Fibroblast of pulmonary artery (primary cell): ENCODE results near the gene SLCO3A1.

Experiments used
- DNase-seq: peaks from one replicate; pipeline ENCODE4 v3.0.0-alpha.2; 2010; ENCODE audit warnings: low read depth
- H3K4me3 ChIP-seq: replicated peaks from 2 replicates; pipeline ENCODE4 v1.5.1; 2011; ENCODE audit warnings: low read depth, mild to moderate bottlenecking, control low read depth, low read length, moderate library complexity
- CTCF ChIP-seq: IDR thresholded peaks from 2 replicates; pipeline ENCODE4 v1.5.1; 2011; ENCODE audit warnings: mild to moderate bottlenecking, control low read depth, low read length, inconsistent platforms; ENCODE audit errors: missing control alignments

Gene SLCO3A1

DNA sequence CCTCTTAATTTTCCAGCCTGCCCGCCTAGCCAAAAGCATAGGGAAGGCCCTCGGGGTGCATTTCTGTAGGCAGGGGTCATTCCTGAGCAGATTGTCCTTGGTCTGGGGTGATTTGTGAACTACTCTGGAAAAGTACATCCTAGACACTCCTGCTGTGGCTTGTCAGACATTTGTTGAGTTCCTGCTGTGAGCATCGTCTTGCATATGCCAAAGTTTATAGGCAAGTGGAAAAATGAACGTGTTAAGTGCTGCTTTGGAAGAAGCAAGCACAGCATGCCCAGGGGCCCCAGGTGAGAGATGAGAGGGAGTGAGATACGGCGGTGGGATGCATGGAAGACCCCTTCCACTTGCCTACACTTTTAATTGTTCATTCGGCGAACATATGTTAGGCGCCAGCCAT lies 302.4 kb downstream of the SLCO3A1 start:
- DNase-seq: no peak
- no peak overlapping the region for H3K4me3 ChIP-seq
- no peak for TF ChIP-seq CTCF

DNA sequence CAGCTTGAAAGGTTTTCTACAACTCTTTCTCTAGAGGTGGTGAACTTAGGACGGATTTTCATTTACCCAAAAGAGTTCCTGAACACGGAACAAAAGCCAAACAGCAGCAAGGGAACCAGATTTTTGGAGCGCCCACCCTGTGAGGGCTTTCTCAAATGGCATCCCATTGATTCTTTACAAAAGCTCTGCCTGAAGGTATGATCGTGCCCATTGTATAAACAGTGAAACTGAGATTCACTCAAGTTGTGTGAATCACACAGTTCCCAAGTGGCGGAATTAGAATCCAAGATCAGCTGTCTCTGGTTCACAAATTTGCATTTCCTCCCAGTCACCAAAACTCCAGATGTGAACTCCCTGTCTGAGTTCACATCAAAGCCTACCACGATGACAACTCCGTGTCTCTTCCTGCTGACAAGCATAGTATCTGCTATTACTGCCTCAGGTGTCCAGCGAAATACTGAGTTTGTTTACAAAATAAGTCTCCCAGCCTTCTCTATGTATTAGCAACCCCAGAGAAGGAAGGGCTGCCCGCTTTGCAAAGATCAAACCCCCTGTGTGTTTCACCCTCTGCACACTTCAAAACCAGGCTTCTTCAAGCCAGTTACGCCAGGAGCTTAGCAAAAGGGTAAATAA lies 304.3 kb downstream of the SLCO3A1 start:
- TF ChIP-seq CTCF: no peak
- no peak overlapping the region for H3K4me3 ChIP-seq
- DNase-seq: no peak

- no peak overlapping the region for H3K4me3 ChIP-seq
- no peak for DNase-seq
- no peak for TF ChIP-seq CTCF
These were observed 304.9 kb downstream of the SLCO3A1 start for GRCh38 chr15:92158426-92158825.

GRCh38 chr15:92159481-92159880 lies 306.0 kb downstream of the SLCO3A1 start:
- no peak for DNase-seq
- no peak overlapping the region for H3K4me3 ChIP-seq
- no peak for TF ChIP-seq CTCF

GRCh38 chr15:92159906-92160841 lies 306.7 kb downstream of the SLCO3A1 start:
- H3K4me3 ChIP-seq: no peak overlapping the region
- TF ChIP-seq CTCF: no peak
- no peak for DNase-seq

- DNase-seq: no peak
- no peak overlapping the region for H3K4me3 ChIP-seq
- no peak for TF ChIP-seq CTCF
These were observed 307.6 kb downstream of the SLCO3A1 start for GRCh38 chr15:92161039-92161670.
